ENCODE results near the gene LGI4. TPM values are rescaled to one million over a fixed set of nuclear protein-coding genes. Genes with fewer than 3 reads are reported as not detected.
A peak's percentile ranks its signal among the peaks of the same experiment; 100 is the strongest.

The LGI4 gene
- total RNA-seq, 6 experiments from 2014 or later = 0.08 to 0.17 (median 0.10) TPM; not detected in 1

DNA sequence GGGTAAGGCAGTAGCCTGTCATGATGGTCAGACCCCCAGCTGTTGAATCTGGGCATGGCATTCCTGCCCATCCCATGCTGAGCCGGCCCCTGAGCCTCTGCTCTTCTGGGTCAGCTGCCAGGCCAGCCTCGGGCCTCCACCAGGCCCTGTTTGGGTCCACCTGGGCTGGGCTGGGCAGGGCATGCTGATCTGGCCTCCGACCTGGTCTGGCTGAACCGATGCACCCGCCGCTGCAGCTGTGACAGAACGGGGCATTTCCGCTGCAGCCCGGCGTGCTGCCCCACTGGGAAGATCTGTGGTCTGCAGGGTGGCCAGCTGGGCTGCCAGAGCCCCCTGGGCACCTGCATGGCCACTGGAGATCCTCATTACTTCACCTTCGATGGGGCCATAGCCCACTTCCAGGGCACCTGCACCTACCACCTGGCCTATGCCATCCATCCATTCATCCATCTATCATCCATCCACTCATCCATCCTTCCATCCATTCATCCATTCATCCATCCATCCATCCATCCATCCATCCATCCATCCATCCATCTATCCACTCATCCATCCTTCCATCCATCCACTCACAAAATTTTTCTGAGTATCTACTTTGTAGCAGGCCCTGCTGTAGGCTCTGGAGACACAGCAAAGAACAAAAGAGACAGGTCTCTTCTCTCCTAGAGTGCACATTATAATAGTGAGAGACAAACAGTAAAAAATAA, 40.8 kb downstream of the LGI4 start:
- Mint-ChIP-seq H3K9me3 (no peaks in the 10 kb centered on the region), H3K27ac (no peak overlapping the region), H3K36me3 (ENCODE audit: low read depth) (no peaks in the 10 kb centered on the region), H3K27me3 (ENCODE audit: insufficient read depth) (peaks cover 10% of the 10 kb centered on the region), H3K4me3 (no peak overlapping the region), H3K4me1 (ENCODE audit: low read depth) (peaks cover 11% of the 10 kb centered on the region)
- TF ChIP-seq, protein P1, sequence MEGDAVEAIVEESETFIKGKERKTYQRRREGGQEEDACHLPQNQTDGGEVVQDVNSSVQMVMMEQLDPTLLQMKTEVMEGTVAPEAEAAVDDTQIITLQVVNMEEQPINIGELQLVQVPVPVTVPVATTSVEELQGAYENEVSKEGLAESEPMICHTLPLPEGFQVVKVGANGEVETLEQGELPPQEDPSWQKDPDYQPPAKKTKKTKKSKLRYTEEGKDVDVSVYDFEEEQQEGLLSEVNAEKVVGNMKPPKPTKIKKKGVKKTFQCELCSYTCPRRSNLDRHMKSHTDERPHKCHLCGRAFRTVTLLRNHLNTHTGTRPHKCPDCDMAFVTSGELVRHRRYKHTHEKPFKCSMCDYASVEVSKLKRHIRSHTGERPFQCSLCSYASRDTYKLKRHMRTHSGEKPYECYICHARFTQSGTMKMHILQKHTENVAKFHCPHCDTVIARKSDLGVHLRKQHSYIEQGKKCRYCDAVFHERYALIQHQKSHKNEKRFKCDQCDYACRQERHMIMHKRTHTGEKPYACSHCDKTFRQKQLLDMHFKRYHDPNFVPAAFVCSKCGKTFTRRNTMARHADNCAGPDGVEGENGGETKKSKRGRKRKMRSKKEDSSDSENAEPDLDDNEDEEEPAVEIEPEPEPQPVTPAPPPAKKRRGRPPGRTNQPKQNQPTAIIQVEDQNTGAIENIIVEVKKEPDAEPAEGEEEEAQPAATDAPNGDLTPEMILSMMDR (IDR thresholded peaks at IDR 0.05) = no peak
- DNase-seq = no peak

DNA sequence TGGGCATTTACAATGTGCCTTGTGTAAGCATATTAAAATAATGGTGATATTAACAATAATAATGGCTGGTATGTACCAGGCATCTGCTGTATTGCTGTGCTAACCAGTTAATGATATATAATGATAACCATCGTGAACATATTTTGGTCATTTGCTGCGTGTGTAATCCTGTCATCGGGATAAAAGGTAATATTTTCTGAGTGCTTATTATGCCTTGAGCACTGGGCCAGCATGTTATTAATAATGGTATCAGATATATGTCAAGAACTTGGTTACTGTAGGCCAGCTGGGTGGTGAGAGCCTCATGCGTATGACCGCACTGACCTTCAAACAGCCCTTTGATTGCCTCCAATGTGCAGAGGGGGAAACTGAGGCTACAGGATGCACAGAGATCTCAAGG, 41.4 kb downstream of the LGI4 start:
- peaks cover 9% of the 10 kb centered on the region for H3K27me3 Mint-ChIP-seq (ENCODE audit: insufficient read depth)
- H3K4me1 Mint-ChIP-seq (ENCODE audit: low read depth) = peaks cover 18% of the 10 kb centered on the region

DNA sequence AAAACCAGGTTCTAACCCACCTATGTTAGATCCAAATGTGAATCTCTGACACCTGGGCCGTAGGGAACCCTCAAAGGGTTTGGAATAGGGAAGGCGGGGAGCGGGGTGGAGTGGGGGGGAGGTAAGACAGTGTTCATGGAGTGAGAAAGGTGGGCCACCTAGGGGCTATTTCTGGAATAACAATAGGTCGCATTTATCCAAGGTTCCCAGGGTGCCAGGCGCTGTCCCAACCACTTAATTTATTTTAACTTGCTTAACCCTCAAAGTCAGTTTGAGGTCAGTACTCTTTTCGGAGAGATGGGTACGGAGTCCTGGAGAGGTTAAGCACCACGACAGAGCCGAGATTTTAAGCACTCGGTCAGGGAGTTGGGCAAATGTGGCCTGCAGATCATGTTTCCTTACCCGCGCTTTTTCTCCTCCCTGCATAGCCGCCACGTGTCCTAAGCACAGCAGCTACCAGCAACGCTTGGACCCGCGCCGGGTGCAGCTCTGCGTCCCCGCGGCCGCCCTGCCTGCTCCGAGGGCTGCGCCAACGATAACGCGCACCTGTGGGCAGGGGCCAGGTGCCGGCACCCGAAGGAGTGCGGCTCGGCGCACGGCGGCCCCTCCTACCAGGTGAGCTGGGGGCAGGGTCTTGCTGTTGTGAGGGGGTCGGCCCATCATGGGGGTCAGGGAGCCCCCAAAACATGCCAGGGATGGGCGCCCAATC, 44.2 kb downstream of the LGI4 start:
- TF ChIP-seq, protein P1 (IDR thresholded peaks at IDR 0.05) = peak; percentile 83
- H3K4me3 Mint-ChIP-seq = peak overlapping the region; percentile 61
- no peaks in the 10 kb centered on the region for H3K9me3 Mint-ChIP-seq
- H3K27me3 Mint-ChIP-seq (ENCODE audit: insufficient read depth) = peaks cover 5% of the 10 kb centered on the region; the same call in 1 of the 2 replicates
- no peaks in the 10 kb centered on the region for H3K36me3 Mint-ChIP-seq (ENCODE audit: low read depth)
- peak; percentile 45 for DNase-seq
- peaks cover 25% of the 10 kb centered on the region for H3K4me1 Mint-ChIP-seq (ENCODE audit: low read depth)
- no peak overlapping the region for H3K27ac Mint-ChIP-seq

More for the DNA sequence above, 41.4 kb downstream of the LGI4 start:
- no peaks in the 10 kb centered on the region for H3K9me3 Mint-ChIP-seq
- H3K36me3 Mint-ChIP-seq (ENCODE audit: low read depth) = no peaks in the 10 kb centered on the region
- H3K4me3 Mint-ChIP-seq = no peak overlapping the region
- TF ChIP-seq, protein P1 (IDR thresholded peaks at IDR 0.05) = no peak
- no peak overlapping the region for H3K27ac Mint-ChIP-seq
- no peak for DNase-seq

DNA sequence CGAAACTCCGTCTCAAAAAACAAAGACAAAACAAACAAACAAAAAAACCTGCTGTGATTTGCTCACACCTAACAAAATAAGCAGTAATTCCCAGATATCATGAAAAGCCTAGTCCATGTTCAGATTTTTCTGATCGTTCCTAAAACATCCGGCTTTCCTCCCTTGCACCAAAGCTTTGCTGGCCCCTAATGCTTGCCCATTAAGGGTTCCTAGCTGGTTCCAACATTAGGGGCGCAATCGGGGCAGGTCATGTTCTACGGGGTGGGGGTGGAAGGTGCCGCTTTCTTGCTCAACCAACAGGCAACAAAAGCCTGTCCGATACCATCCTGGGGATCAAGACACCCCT, 44.7 kb downstream of the LGI4 start:
- peaks cover 25% of the 10 kb centered on the region for H3K4me1 Mint-ChIP-seq (ENCODE audit: low read depth)
- TF ChIP-seq, protein P1 (IDR thresholded peaks at IDR 0.05) = no peak
- no peak overlapping the region for H3K27ac Mint-ChIP-seq
- H3K36me3 Mint-ChIP-seq (ENCODE audit: low read depth) = no peaks in the 10 kb centered on the region
- DNase-seq = no peak
- peaks cover 4% of the 10 kb centered on the region; the same call in 1 of the 2 replicates for H3K27me3 Mint-ChIP-seq (ENCODE audit: insufficient read depth)
- H3K9me3 Mint-ChIP-seq = no peaks in the 10 kb centered on the region
- peak overlapping the region; percentile 61; the same call in 1 of the 2 replicates for H3K4me3 Mint-ChIP-seq

DNA sequence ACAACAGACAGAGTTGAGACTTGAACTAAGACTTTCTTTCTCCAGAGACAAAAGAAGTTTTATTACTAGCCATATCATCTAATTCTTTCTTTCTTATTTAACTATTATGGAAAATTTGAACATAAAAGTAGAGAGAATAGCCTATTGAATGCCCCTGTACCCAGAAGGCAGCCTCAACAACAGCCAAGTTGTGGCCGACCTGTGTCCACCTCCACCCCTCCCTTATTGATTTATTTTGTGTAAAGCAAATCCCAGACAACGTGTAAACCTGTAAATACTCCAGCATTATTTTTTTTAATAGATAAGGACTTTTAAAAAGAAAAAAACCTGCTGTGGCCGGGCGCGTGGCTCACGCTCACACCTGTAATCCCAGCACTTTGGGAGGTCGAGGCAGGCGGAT, 45.3 kb downstream of the LGI4 start:
- TF ChIP-seq, protein P1 (IDR thresholded peaks at IDR 0.05) = no peak
- Mint-ChIP-seq H3K27me3 (ENCODE audit: insufficient read depth) (peaks cover under 1% of the 10 kb centered on the region; the same call in 1 of the 2 replicates), H3K9me3 (no peaks in the 10 kb centered on the region), H3K27ac (no peak overlapping the region), H3K36me3 (ENCODE audit: low read depth) (no peaks in the 10 kb centered on the region), H3K4me3 (no peak overlapping the region), H3K4me1 (ENCODE audit: low read depth) (peaks cover 25% of the 10 kb centered on the region)
- no peak for DNase-seq

Measured in HFFc6 (cell line).